B cell (primary cell): ENCODE measurements around the gene NID1.

ENCODE experiments used
- EZH2 ChIP-seq: IDR thresholded peaks from 2 replicates; pipeline ENCODE4 v1.6.1; 2012; ENCODE audit warnings: borderline replicate concordance, low read depth, mild to moderate bottlenecking, moderate library complexity, low read length; ENCODE audit not compliant: insufficient read depth, poor library complexity, severe bottlenecking
- TF ChIP-seq, protein P1 (sequence below): fragments of 200-600 bp; IDR thresholded peaks from one replicate; pipeline ENCODE4 v1.8.0; 2022; ENCODE audit warnings: antibody characterized with exemption, mild to moderate bottlenecking

DNA sequence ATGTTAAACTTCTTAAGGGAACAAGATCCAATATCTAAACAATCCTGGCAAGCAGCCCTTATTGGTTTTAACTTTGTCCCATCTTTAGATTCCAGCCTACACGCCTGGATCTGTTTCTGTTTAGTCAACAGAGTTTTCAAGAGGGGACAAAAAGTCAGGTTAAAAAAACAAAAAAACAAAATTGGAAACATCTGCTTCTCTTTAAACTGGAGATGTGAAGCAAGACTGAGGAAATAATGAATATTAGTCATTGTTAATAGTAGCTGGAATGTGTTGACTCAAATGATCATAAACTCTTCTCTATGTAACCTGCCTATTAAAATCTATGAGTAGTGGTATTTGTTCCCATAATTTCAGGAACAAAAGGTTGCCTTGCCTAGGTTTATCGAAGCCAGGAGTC is 55.0 kb downstream of the NID1 start:
- TF ChIP-seq, protein P1, sequence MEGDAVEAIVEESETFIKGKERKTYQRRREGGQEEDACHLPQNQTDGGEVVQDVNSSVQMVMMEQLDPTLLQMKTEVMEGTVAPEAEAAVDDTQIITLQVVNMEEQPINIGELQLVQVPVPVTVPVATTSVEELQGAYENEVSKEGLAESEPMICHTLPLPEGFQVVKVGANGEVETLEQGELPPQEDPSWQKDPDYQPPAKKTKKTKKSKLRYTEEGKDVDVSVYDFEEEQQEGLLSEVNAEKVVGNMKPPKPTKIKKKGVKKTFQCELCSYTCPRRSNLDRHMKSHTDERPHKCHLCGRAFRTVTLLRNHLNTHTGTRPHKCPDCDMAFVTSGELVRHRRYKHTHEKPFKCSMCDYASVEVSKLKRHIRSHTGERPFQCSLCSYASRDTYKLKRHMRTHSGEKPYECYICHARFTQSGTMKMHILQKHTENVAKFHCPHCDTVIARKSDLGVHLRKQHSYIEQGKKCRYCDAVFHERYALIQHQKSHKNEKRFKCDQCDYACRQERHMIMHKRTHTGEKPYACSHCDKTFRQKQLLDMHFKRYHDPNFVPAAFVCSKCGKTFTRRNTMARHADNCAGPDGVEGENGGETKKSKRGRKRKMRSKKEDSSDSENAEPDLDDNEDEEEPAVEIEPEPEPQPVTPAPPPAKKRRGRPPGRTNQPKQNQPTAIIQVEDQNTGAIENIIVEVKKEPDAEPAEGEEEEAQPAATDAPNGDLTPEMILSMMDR, result no peak
- no peak for TF ChIP-seq EZH2
